Right lobe of liver (tissue), 6 donors: ENCODE data around the gene THBS3. TPM values are rescaled to one million over a fixed set of nuclear protein-coding genes. Genes with fewer than 3 reads are reported as not detected.

Experiments
- ATAC-seq, 4 donors: fragments of 200-7000 bp; cut with Tn5 transposase; one replicate each; pipeline ENCODE4 v1.9.1; 2020; ENCODE audit warnings: mild to moderate bottlenecking in 4 of 4, moderate library complexity in 4 of 4
- DNase-seq, 3 donors: peaks; one replicate each; pipeline ENCODE4 v3.0.0-alpha.2; 2020
- H3K27ac ChIP-seq, 3 donors: fragments of 200-600 bp; one replicate each; pipeline ENCODE4 v1.8.0; 2022
- H3K27me3 ChIP-seq, 2 donors: fragments of 200-600 bp; one replicate each; pipeline ENCODE4 v1.8.0; 2022
- H3K36me3 ChIP-seq, 4 donors: fragments of 200-600 bp; sonication (generic) in 1 of 4; one replicate each; pipeline versions ENCODE4 v1.5.1 to v1.8.0; 2017 to 2022; ENCODE audit warnings: control low read depth in 1 of 4
- H3K4me1 ChIP-seq, 4 donors: fragments of 200-600 bp; sonication (generic) in 1 of 4; one replicate each; pipeline versions ENCODE4 v1.5.1 to v1.8.0; 2017 to 2022; ENCODE audit warnings: control low read depth in 1 of 4
- H3K4me3 ChIP-seq, 3 donors: fragments of 200-600 bp; one replicate each; pipeline ENCODE4 v1.8.0; 2022
- H3K9me3 ChIP-seq, 4 donors: fragments of 200-600 bp; sonication (generic) in 1 of 4; one replicate each; pipeline versions ENCODE4 v1.5.1 to v1.8.0; 2017 to 2022; ENCODE audit warnings: control low read depth in 1 of 4
- POLR2A ChIP-seq: fragments of 450-650 bp; IDR thresholded peaks from one replicate; pipeline ENCODE4 v1.6.1; 2017; ENCODE audit warnings: antibody characterized with exemption, mild to moderate bottlenecking
- WGBS: methylation state at CpG from one replicate; pipeline ENCODE4 v1.1.6; 2018; ENCODE audit warnings: low coverage, low lambda C conversion rate; ENCODE audit not compliant: insufficient coverage; ENCODE audit errors: missing lambda C conversion rate; 5-methylcytosine and 5-hydroxymethylcytosine counted together
- intact Hi-C, 2 donors: fragments of 100-400 bp; cut with DNase I; formaldehyde crosslinking; loops; one replicate each; pipeline versions ENCODE4 v1.11.2 to v1.14.1; 2022
- total RNA-seq, 6 experiments: library from RNA; depleted of rRNA in 2 of 6; stranded (reverse); fragments of >200 nt in 2 of 6; fragmentation: NEBNext Ultra II Directional in 3 of 6; extraction: Animal tissue kit (Norgen Biotek cat#: 25700) in 3 of 6; gene quantifications; one replicate each; pipeline versions ENCODE4 v1.1.0 to v1.2.4, GENCODE V29; 2016 to 2023
- TF ChIP-seq, protein P1 (sequence below), 4 donors: fragments of 200-600 bp in 3 of 4; fragments of 450-650 bp in 1 of 4; IDR thresholded peaks; one replicate each; pipeline versions ENCODE4 v1.5.1 to v1.8.0; 2016 to 2022; ENCODE audit warnings: antibody characterized with exemption in 4 of 4, mild to moderate bottlenecking in 2 of 4
- donor health status: DM: no; HTN: yes; CAD: no.
- donor health status: DM: no; HTN: no; CAD: no.
- donor health status: DM: no; HTN: no; CAD: no.
- donor health status: DM: no; HTN: yes; CAD: no.
- donor health status: DM: no; HTN: yes; CAD: no.

The THBS3 gene
- total RNA-seq, 6 experiments from 2014 or later: 4.0 to 14.4 (median 10.5) TPM

DNA sequence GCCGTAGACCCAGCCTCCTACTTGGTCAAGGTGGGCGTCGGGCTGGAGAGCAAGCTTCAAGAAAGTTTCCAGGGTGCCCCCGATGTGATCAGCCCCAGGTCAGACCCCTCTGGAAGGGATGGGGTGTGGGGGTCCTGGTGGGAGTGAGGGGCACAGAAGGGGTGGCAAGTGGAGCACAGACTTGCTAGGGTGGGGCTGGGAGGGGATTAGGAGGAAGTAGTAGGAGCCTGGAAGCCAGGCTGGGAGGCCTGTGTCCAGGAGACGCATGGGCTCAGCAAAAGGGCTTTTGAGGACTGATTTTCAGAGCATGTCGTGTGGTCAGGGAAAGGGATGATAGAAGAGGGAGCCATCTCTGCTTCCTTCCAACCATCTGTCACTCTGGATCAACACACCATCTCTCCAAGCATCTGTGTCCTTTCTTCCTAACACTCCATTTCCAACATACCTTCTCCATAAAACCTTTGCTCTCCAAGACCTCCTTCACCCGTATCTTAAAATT, 25.6 kb downstream of the THBS3 start:
- WGBS: 76% methylated on average over 5 of the region's 7 CpGs
- H3K27ac ChIP-seq: no peak overlapping the region

DNA sequence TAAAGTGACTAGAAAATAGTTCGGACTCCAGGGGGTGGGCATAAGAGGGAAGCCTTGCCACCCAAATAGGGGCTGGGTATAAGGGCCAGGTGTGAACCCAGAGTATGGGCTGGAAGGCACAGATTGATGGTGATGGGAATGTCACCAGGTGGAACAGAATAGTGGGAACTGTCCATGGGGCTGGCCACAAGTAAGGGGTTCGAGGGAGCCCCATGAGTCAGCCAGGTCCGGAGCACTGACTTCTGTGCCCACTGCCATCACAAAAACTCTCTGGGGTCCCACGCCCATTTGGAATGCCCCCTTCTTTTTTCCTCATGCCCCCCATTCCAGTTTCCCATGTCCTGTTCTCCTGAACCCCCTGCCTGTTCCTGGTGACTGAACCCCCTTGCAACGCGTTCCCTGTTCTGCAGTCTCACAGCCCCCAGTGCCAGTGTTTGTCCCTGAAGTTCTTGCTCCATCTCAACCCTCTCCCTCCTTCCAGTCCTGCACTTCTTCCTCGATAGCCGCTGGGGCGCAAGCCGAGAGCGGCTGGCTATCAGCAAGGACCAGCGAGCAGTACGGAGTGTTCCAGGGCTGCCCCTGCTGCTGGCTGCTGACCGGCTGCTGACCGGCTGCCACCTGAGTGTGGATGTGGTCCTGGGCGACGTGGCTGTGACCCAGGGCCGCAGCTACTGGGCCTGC, 26.2 kb downstream of the THBS3 start:
- DNase-seq (peak in 2 of 3 donors; percentile 40 to 43), ATAC-seq (no peak)
- H3K9me3 ChIP-seq: no peaks in the 10 kb centered on the region
- H3K27me3 ChIP-seq: no peaks in the 10 kb centered on the region
- no peak overlapping the region for H3K27ac ChIP-seq
- H3K4me1 ChIP-seq: no peaks in the 10 kb centered on the region
- WGBS: 87% methylated on average over 14 of the region's 18 CpGs
- no peaks in the 10 kb centered on the region for H3K36me3 ChIP-seq
- intact Hi-C loops: no loop called here
- no peak for TF ChIP-seq POLR2A
- TF ChIP-seq, protein P1, sequence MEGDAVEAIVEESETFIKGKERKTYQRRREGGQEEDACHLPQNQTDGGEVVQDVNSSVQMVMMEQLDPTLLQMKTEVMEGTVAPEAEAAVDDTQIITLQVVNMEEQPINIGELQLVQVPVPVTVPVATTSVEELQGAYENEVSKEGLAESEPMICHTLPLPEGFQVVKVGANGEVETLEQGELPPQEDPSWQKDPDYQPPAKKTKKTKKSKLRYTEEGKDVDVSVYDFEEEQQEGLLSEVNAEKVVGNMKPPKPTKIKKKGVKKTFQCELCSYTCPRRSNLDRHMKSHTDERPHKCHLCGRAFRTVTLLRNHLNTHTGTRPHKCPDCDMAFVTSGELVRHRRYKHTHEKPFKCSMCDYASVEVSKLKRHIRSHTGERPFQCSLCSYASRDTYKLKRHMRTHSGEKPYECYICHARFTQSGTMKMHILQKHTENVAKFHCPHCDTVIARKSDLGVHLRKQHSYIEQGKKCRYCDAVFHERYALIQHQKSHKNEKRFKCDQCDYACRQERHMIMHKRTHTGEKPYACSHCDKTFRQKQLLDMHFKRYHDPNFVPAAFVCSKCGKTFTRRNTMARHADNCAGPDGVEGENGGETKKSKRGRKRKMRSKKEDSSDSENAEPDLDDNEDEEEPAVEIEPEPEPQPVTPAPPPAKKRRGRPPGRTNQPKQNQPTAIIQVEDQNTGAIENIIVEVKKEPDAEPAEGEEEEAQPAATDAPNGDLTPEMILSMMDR (IDR thresholded peaks at IDR 0.05): no peak
- no peak overlapping the region for H3K4me3 ChIP-seq

More for the DNA sequence above, 25.6 kb downstream of the THBS3 start:
- no peaks in the 10 kb centered on the region for H3K27me3 ChIP-seq
- no peaks in the 10 kb centered on the region for H3K9me3 ChIP-seq
- H3K4me3 ChIP-seq: no peak overlapping the region
- no peaks in the 10 kb centered on the region for H3K36me3 ChIP-seq
- no peaks in the 10 kb centered on the region for H3K4me1 ChIP-seq
- ATAC-seq (no peak), DNase-seq (no peak)
- intact Hi-C loops: no loop called here
- TF ChIP-seq POLR2A: no peak
- TF ChIP-seq, protein P1 (IDR thresholded peaks at IDR 0.05): no peak

DNA sequence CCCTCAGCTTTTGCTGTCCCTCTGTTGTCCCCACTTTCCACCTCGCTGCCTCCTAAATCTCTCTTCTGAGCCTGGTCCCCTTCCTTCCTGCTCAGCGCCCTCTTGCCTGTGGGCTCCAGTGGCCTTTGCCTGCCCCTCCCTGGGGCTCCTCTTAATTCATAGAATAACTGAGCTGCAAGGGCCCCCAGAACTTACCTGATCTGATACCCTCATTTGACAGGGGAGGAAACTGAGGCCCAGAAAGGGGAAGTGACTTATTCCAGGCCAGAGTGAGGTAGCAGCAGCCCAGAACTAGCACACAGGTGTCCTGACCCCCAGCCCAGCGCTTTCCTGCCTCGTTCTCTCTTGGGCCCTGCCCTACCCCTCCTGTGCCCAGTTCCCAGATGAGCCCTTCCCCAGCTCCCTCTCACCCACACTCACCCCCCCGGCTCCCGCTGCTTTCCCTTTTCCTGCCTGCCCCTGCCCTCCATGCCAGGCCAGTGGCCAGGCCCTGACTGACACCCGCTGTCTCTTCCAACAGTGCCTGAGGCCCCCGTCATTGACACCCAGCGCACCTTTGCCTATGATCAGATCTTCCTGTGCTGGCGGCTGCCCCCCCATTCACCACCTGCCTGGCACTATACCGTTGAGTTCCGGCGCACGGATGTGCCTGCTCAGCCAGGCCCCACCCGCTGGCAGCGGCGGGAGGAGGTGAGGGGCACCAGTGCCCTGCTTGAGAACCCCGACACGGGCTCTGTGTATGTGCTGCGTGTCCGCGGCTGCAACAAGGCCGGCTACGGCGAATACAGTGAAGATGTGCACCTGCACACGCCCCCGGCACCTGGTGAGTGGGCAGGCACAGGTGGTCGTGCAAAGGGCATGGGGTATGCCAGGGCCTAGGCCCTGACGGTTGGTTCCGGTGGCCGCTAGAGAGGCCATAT, 28.3 kb downstream of the THBS3 start:
- intact Hi-C loops: no loop called here
- TF ChIP-seq POLR2A: no peak
- TF ChIP-seq, protein P1 (IDR thresholded peaks at IDR 0.05): no peak
- DNase-seq (peak in 2 of 3 donors; percentile 46 to 58), ATAC-seq (no peak)
- Histone ChIP-seq H3K36me3 (no peaks in the 10 kb centered on the region), H3K4me3 (no peak overlapping the region), H3K27ac (no peak overlapping the region), H3K4me1 (no peaks in the 10 kb centered on the region), H3K27me3 (no peaks in the 10 kb centered on the region), H3K9me3 (no peaks in the 10 kb centered on the region)
- 86% methylated on average over 18 of the region's 31 CpGs for WGBS

DNA sequence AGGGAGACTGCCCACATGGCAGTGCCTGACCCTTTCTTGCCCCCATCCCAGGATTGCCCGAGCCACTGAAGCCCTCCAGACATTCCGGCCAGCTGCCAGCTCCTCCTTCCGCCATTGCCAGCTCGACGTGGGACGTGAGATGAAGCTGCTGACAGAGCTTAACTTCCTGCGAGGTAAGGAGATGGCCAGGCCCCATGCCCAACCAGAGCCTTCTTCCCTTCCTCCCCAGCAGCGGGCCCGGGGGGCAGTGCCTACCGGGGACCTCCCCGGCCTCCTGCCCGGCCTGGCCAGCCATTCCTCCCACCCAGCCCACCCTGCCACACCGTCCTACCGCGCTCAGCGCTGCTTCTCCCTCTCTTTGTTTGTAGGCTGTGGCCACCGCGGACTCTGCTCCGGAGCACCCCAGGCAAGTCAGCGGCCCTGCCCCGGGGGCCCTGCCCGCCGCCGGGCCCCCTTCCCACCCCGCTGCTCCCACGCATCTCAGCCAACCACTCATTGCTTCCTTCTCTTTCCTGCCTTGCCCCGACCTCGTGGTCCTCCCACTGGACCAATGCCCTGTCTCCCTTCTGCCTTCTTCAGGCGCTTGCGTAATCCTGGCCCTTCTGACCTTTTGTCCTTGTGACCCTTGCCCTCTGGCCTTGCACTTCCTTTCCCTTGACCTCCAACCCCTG, 29.1 kb downstream of the THBS3 start:
- WGBS: 43% methylated on average over 13 of the region's 30 CpGs
- DNase-seq (peak in 2 of 3 donors; percentile 48 to 56), ATAC-seq (peak in 1 of 4 donors; percentile 50)
- H3K36me3 ChIP-seq: no peaks in the 10 kb centered on the region
- no peaks in the 10 kb centered on the region for H3K9me3 ChIP-seq
- no peak overlapping the region for H3K27ac ChIP-seq
- intact Hi-C loops: no loop called here
- TF ChIP-seq POLR2A: no peak
- TF ChIP-seq, protein P1 (IDR thresholded peaks at IDR 0.05): no peak
- H3K27me3 ChIP-seq: no peaks in the 10 kb centered on the region
- H3K4me3 ChIP-seq: no peak overlapping the region
- H3K4me1 ChIP-seq: no peaks in the 10 kb centered on the region
